NCI-H1105 (cell line): ENCODE measurements around the gene CLCN2.

Experiments used
- DNase-seq: peaks from one replicate; lab custom pipeline; 2025; lab: John Stamatoyannopoulos, UW

Gene CLCN2

GRCh38 chr3:184325269-184325668 lies 36.1 kb downstream of the CLCN2 start:
- DNase-seq: no peak

- no peak for DNase-seq
Measured at GRCh38 chr3:184323696-184324095, 37.7 kb downstream of the CLCN2 start.

- no peak for DNase-seq
Measured at GRCh38 chr3:184322731-184323487, 38.5 kb downstream of the CLCN2 start.

- no peak for DNase-seq
Measured at GRCh38 chr3:184321666-184322065, 39.7 kb downstream of the CLCN2 start.

- DNase-seq: peak; percentile 63
Measured at GRCh38 chr3:184320104-184320445, 41.3 kb downstream of the CLCN2 start.

GRCh38 chr3:184317201-184317600 lies 44.2 kb downstream of the CLCN2 start:
- no peak for DNase-seq

GRCh38 chr3:184316792-184317191 lies 44.6 kb downstream of the CLCN2 start:
- DNase-seq: no peak

GRCh38 chr3:184315871-184316661 lies 45.3 kb downstream of the CLCN2 start:
- no peak for DNase-seq

- DNase-seq: no peak
Measured at GRCh38 chr3:184315543-184315867, 45.9 kb downstream of the CLCN2 start.

- peak; percentile 52 for DNase-seq
Measured at GRCh38 chr3:184314700-184315542, 46.5 kb downstream of the CLCN2 start.

- peak; percentile 97 for DNase-seq
Measured at GRCh38 chr3:184314363-184314699, 47.1 kb downstream of the CLCN2 start, which contains the start of gene EIF4G1. TSS of gene EIF4G1 (plus strand) at chr3:184314606. CDS start at chr3:184315797, 1,191 bp downstream.

GRCh38 chr3:184311633-184312032 lies 49.8 kb downstream of the CLCN2 start:
- DNase-seq: no peak

GRCh38 chr3:184308744-184309143 lies 52.7 kb downstream of the CLCN2 start:
- no peak for DNase-seq

GRCh38 chr3:184307915-184308314 lies 53.5 kb downstream of the CLCN2 start:
- no peak for DNase-seq

GRCh38 chr3:184306341-184306972 lies 54.9 kb downstream of the CLCN2 start:
- DNase-seq: no peak

- no peak for DNase-seq
Measured at GRCh38 chr3:184305577-184305976, 55.8 kb downstream of the CLCN2 start.

- no peak for DNase-seq
Measured at GRCh38 chr3:184300378-184300720, 61.1 kb downstream of the CLCN2 start.

- no peak for DNase-seq
Measured at GRCh38 chr3:184299488-184300377, 61.7 kb downstream of the CLCN2 start.

GRCh38 chr3:184298759-184299487 lies 62.5 kb downstream of the CLCN2 start, which contains the start of gene PSMD2:
TSS of gene PSMD2 (plus strand) at chr3:184299241. CDS start at chr3:184299267, 26 bp downstream.
- peak; percentile 100 for DNase-seq

GRCh38 chr3:184296616-184297015 lies 64.8 kb downstream of the CLCN2 start:
- DNase-seq: no peak
